HCT116 (cell line): ENCODE results near the gene GRIN3B. TPM values are rescaled to one million over a fixed set of nuclear protein-coding genes. Genes with fewer than 3 reads are reported as not detected.

ENCODE experiments used
- ATAC-seq: fragments of 200-7000 bp; cut with Tn5 transposase; 2 replicates; pipeline ENCODE4 v1.9.1; 2020; ENCODE audit warnings: mild to moderate bottlenecking, moderate library complexity
- BruUV-seq: library from RNA; stranded (reverse); fragments of 400-500 nt; replicated peaks from 2 replicates; lab custom pipeline; 2021; lab: Mats Ljungman, UMichigan
- CTCF ChIA-PET: fragments of 300-600 bp; sonication (Branson Sonifier 250); formaldehyde crosslinking; loops from one replicate; lab custom pipeline; 2021; ENCODE audit warnings: antibody characterized with exemption; lab: Charles Lee
- POLR2A ChIA-PET: fragments of 300-600, 350-600 bp; sonication (Branson Sonifier 250); formaldehyde crosslinking; loops from one replicate; lab custom pipeline; 2021; ENCODE audit warnings: antibody characterized with exemption; lab: Charles Lee
- RAD21 ChIA-PET, 2 experiments: fragments of 300-600 bp; sonication (Branson Sonifier 250); formaldehyde crosslinking; loops; one replicate each; lab custom pipeline; 2023; ENCODE audit warnings: low total read pairs in 2 of 2; ENCODE audit not compliant: uncharacterized antibody in 2 of 2, unreplicated experiment in 2 of 2, low non-redundant PET in 1 of 2; lab: Charles Lee
- DNase-seq: peaks from one replicate; pipeline ENCODE4 v3.0.0-alpha.2; 2010; ENCODE audit warnings: low read depth, low spot score
- H2AFZ ChIP-seq: fragments of 200-600 bp; shearing (Covaris generic), sonication (generic); 2 replicates; pipeline ENCODE4 v1.6.1; 2017; ENCODE audit warnings: low read depth, mixed run types, mixed read lengths, antibody characterized with exemption, low read length; ENCODE audit not compliant: poor library complexity, severe bottlenecking
- H3K27ac ChIP-seq: 2 replicates; pipeline ENCODE4 v1.5.1; 2012; ENCODE audit warnings: low read depth, low read length
- H3K27me3 ChIP-seq: fragments of 200-600 bp; sonication (generic); 2 replicates; pipeline ENCODE4 v1.6.1; 2016; ENCODE audit warnings: mixed run types, low read length, mixed read lengths; ENCODE audit not compliant: insufficient read depth
- H3K36me3 ChIP-seq, 2 experiments: fragments of 200-500 bp in 1 of 2; fragments of 200-600 bp in 1 of 2; sonication (Bioruptor generic) in 1 of 2; sonication (generic) in 1 of 2; 2 replicates each; pipeline versions ENCODE4 v1.5.1 to v1.6.1; 2014 to 2016; ENCODE audit warnings: low read length in 2 of 2, inconsistent platforms in 1 of 2, mixed read lengths in 1 of 2, mixed run types in 1 of 2; ENCODE audit not compliant: insufficient read depth in 2 of 2, control insufficient read depth in 1 of 2
- H3K4me1 ChIP-seq, 2 experiments: fragments of 200-600 bp in 1 of 2; sonication (generic) in 1 of 2; 2 replicates each; pipeline versions ENCODE4 v1.5.1 to v1.6.1; 2012 to 2017; ENCODE audit warnings: low read length in 2 of 2, inconsistent platforms in 1 of 2, mild to moderate bottlenecking in 1 of 2, mixed read lengths in 1 of 2, mixed run types in 1 of 2, moderate library complexity in 1 of 2; ENCODE audit not compliant: insufficient read depth in 2 of 2, control insufficient read depth in 1 of 2
- H3K4me2 ChIP-seq: fragments of 200-600 bp; sonication (generic); 2 replicates; pipeline ENCODE4 v1.6.1; 2017; ENCODE audit warnings: mixed run types, low read length, mixed read lengths
- H3K4me3 ChIP-seq, 2 experiments: fragments of 200-600 bp in 1 of 2; sonication (generic) in 1 of 2; replicated peaks in 1 of 2; 2 replicates each; pipeline ENCODE4 v1.5.1; 2011 to 2016; ENCODE audit warnings: low read length in 2 of 2, control low read depth in 1 of 2, low read depth in 1 of 2, mild to moderate bottlenecking in 1 of 2, mixed read lengths in 1 of 2, mixed run types in 1 of 2
- H3K79me2 ChIP-seq: fragments of 200-600 bp; sonication (generic); 2 replicates; pipeline ENCODE4 v1.6.1; 2017; ENCODE audit warnings: mild to moderate bottlenecking, mixed run types, low read length, moderate library complexity, mixed read lengths; ENCODE audit not compliant: insufficient read depth
- H3K9ac ChIP-seq: fragments of 200-600 bp; sonication (generic); 2 replicates; pipeline ENCODE4 v1.6.1; 2016; ENCODE audit warnings: low read length, mixed read lengths
- H3K9me2 ChIP-seq: fragments of 200-600 bp; sonication (generic), shearing (Covaris generic); 2 replicates; pipeline ENCODE4 v1.6.1; 2017; ENCODE audit warnings: mixed run types, mild to moderate bottlenecking, moderate library complexity; ENCODE audit not compliant: insufficient read depth
- H3K9me3 ChIP-seq, 2 experiments: fragments of 200-500 bp in 1 of 2; fragments of 200-600 bp in 1 of 2; sonication (Bioruptor generic) in 1 of 2; sonication (generic) in 1 of 2; 2 replicates each; pipeline ENCODE4 v1.6.1; 2014 to 2017; ENCODE audit warnings: low read length in 2 of 2, mixed read lengths in 2 of 2, inconsistent platforms in 1 of 2, low read depth in 1 of 2, mild to moderate bottlenecking in 1 of 2, mixed run types in 1 of 2, moderate library complexity in 1 of 2; ENCODE audit not compliant: control insufficient read depth in 1 of 2, insufficient read depth in 1 of 2
- H4K20me1 ChIP-seq: fragments of 200-600 bp; sonication (generic), shearing (Covaris generic); 2 replicates; pipeline ENCODE4 v1.6.1; 2017; ENCODE audit warnings: mixed run types, mild to moderate bottlenecking, moderate library complexity; ENCODE audit not compliant: insufficient read depth
- CBX3 ChIP-seq: IDR thresholded peaks from 2 replicates; pipeline ENCODE4 v1.6.1; 2012; ENCODE audit warnings: low read depth
- EGR1 ChIP-seq: IDR thresholded peaks from 2 replicates; pipeline ENCODE4 v1.6.1; 2012; ENCODE audit warnings: low read depth
- ELF1 ChIP-seq: IDR thresholded peaks from 2 replicates; pipeline ENCODE4 v1.6.1; 2012; ENCODE audit warnings: low read depth, borderline replicate concordance
- FOSL1 ChIP-seq: IDR thresholded peaks from 2 replicates; pipeline ENCODE4 v1.6.1; 2012; ENCODE audit warnings: low read depth
- JUND ChIP-seq: IDR thresholded peaks from 2 replicates; pipeline ENCODE4 v1.6.1; 2012
- POLR2A ChIP-seq: IDR thresholded peaks from 2 replicates; pipeline ENCODE4 v1.7.0; 2011; ENCODE audit warnings: borderline replicate concordance; ENCODE audit not compliant: insufficient read depth, insufficient read length; ENCODE audit errors: extremely low read depth
- RAD21 ChIP-seq: IDR thresholded peaks from 2 replicates; pipeline ENCODE4 v1.6.1; 2012; ENCODE audit warnings: low read depth, mild to moderate bottlenecking
- SIN3A ChIP-seq: IDR thresholded peaks from 2 replicates; pipeline ENCODE4 v1.6.1; 2012; ENCODE audit warnings: low read depth
- SP1 ChIP-seq: IDR thresholded peaks from 2 replicates; pipeline ENCODE4 v1.6.1; 2012; ENCODE audit warnings: low read depth
- SRF ChIP-seq: IDR thresholded peaks from 2 replicates; pipeline ENCODE4 v1.6.1; 2012; ENCODE audit warnings: low read depth
- ZNF274 ChIP-seq: fragments of 200-500 bp; sonication (Bioruptor generic); IDR thresholded peaks from 2 replicates; pipeline ENCODE4 v1.6.1; 2014; ENCODE audit warnings: mild to moderate bottlenecking, low read depth, low read length, inconsistent platforms
- intact Hi-C: fragments of 100-400 bp; cut with micrococcal nuclease; formaldehyde crosslinking; loops from 2 replicates; pipeline ENCODE4 v1.10.0; 2022
- total RNA-seq: library from RNA; stranded (reverse); gene quantifications from one replicate; pipeline ENCODE4 v1.2.1, GENCODE V29; 2021; ENCODE audit not compliant: unreplicated experiment
- TF ChIP-seq, protein P1 (sequence below), 3 experiments: fragments of 200-600 bp in 1 of 3; sonication (generic) in 1 of 3; IDR thresholded peaks in 2 of 3; conservative IDR thresholded peaks in 1 of 3; 2 replicates each; pipeline ENCODE4 v1.5.1; 2012 to 2017; ENCODE audit warnings: low read depth in 2 of 3, low read length in 2 of 3, antibody characterized with exemption in 1 of 3, borderline replicate concordance in 1 of 3, control low read depth in 1 of 3, mild to moderate bottlenecking in 1 of 3, mixed read lengths in 1 of 3, mixed run types in 1 of 3, moderate library complexity in 1 of 3; ENCODE audit not compliant: insufficient read depth in 1 of 3
- TF ChIP-seq, protein P2 (sequence below): IDR thresholded peaks from 2 replicates; pipeline ENCODE4 v1.6.1; 2011; ENCODE audit warnings: mild to moderate bottlenecking, low read length, moderate library complexity; ENCODE audit not compliant: insufficient replicate concordance; ENCODE audit errors: extremely low read depth

The GRIN3B gene
- total RNA-seq, 1 experiment from 2014 or later: 0.69 TPM

DNA sequence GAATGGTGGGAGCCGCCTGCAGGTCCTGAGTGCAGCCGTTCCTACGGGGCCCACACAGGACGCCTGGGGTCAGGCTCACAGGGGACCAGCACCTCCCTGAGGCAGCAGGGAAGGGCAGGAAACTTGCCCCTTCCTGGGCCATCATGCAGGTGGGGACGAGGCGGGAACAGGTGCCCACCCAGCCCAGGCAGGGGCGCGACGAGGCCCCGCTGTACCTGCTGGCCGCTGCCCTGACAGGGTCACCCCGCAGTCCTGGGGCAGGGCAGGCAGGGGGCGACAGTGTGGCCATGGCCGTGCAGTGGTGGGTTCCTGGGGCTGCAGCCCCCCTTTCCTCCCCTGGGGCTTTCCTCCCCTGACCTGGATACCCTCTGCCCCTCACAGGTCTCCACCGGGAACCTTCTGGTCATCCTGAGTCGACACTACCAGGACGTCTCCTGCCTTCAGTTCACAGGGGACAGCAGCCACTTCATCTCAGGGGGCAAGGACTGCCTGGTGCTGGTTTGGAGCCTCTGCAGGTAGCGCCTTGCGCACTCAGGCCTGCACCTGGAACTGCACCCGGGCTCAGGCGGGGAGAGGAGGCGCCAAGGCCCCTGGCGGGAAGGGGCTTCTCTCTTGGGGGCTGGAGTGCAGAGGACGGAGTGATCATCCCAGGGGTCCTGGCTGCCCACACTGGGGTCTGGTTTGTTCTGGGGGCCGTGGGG, 10.7 kb upstream of the GRIN3B start:
- Histone ChIP-seq H3K79me2 (peaks cover 28% of the 10 kb centered on the region), H3K9me3 (no peaks in the 10 kb centered on the region), H3K36me3 (peaks cover 13 to 70% of the 10 kb centered on the region in 2 experiments), H3K9ac (no peak overlapping the region), H3K27me3 (no peaks in the 10 kb centered on the region), H3K27ac (no peak overlapping the region), H4K20me1 (peaks cover 6% of the 10 kb centered on the region; the same call in 1 of the 2 replicates), H3K4me3 (no peak overlapping the region), H3K9me2 (no peaks in the 10 kb centered on the region), H2AFZ (no peak overlapping the region), H3K4me1 (peaks cover 4 to 19% of the 10 kb centered on the region in 2 experiments; a peak in 2 of 4 replicates), H3K4me2 (no peak overlapping the region)
- ChIA-PET RAD21 (no interaction called here), CTCF (no interaction called here), POLR2A (no interaction called here)
- peak; percentile 18; the same call in 1 of the 2 replicates for ATAC-seq
- no TSS peak for BruUV-seq
- intact Hi-C loops: no loop called here
- DNase-seq: no peak
- TF ChIP-seq, protein P1, sequence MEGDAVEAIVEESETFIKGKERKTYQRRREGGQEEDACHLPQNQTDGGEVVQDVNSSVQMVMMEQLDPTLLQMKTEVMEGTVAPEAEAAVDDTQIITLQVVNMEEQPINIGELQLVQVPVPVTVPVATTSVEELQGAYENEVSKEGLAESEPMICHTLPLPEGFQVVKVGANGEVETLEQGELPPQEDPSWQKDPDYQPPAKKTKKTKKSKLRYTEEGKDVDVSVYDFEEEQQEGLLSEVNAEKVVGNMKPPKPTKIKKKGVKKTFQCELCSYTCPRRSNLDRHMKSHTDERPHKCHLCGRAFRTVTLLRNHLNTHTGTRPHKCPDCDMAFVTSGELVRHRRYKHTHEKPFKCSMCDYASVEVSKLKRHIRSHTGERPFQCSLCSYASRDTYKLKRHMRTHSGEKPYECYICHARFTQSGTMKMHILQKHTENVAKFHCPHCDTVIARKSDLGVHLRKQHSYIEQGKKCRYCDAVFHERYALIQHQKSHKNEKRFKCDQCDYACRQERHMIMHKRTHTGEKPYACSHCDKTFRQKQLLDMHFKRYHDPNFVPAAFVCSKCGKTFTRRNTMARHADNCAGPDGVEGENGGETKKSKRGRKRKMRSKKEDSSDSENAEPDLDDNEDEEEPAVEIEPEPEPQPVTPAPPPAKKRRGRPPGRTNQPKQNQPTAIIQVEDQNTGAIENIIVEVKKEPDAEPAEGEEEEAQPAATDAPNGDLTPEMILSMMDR (IDR thresholded peaks at IDR 0.05 in 2 of 3, conservative IDR thresholded peaks at IDR 0.05 in 1 of 3; ENCODE audit: borderline replicate concordance in 1 of 3, insufficient read depth in 1 of 3, low read depth in 2 of 3, low read length in 2 of 3): peak in 2 of 3 experiments; percentile 43 to 50; a peak in 4 of 6 replicates
- TF ChIP-seq ELF1: no peak

DNA sequence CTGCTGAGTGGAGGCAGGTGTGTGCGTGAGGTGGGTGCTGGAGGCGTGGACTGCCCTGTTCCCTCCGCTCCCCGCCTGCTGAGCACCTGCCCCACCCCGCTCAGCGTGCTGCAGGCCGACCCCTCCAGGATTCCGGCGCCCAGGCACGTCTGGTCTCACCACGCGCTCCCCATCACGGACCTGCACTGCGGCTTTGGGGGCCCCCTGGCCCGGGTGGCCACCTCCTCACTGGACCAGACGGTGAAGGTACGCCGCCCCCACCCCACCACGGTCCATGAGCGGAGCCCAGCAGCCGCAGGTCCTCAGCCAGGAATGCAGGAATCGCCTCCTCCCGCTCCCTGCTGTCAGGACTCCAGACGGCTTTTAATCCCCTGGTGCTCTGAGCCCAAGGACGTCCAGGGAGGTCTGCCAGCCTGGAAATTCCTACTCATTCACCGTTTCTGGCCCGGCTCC, 10.1 kb upstream of the GRIN3B start:
- CTCF ChIA-PET: no interaction called here
- TF ChIP-seq SP1 (no peak), CBX3 (no peak), ZNF274 (no peak), RAD21 (no peak), EGR1 (no peak), POLR2A (no peak), JUND (no peak), SIN3A (no peak), SRF (no peak), FOSL1 (no peak)
- TF ChIP-seq, protein P1 (IDR thresholded peaks at IDR 0.05 in 2 of 3, conservative IDR thresholded peaks at IDR 0.05 in 1 of 3; ENCODE audit: borderline replicate concordance in 1 of 3, insufficient read depth in 1 of 3, low read depth in 2 of 3, low read length in 2 of 3): no peak
- TF ChIP-seq, protein P2, sequence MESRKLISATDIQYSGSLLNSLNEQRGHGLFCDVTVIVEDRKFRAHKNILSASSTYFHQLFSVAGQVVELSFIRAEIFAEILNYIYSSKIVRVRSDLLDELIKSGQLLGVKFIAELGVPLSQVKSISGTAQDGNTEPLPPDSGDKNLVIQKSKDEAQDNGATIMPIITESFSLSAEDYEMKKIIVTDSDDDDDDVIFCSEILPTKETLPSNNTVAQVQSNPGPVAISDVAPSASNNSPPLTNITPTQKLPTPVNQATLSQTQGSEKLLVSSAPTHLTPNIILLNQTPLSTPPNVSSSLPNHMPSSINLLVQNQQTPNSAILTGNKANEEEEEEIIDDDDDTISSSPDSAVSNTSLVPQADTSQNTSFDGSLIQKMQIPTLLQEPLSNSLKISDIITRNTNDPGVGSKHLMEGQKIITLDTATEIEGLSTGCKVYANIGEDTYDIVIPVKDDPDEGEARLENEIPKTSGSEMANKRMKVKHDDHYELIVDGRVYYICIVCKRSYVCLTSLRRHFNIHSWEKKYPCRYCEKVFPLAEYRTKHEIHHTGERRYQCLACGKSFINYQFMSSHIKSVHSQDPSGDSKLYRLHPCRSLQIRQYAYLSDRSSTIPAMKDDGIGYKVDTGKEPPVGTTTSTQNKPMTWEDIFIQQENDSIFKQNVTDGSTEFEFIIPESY: no peak

More for the DNA sequence above, 10.1 kb upstream of the GRIN3B start:
- no peaks in the 10 kb centered on the region for H3K9me3 ChIP-seq
- H3K4me1 ChIP-seq: peaks cover 4 to 18% of the 10 kb centered on the region in 2 experiments; a peak in 2 of 4 replicates
- H3K9me2 ChIP-seq: no peaks in the 10 kb centered on the region
- H3K79me2 ChIP-seq: peaks cover 22% of the 10 kb centered on the region
- peaks cover 6% of the 10 kb centered on the region; the same call in 1 of the 2 replicates for H4K20me1 ChIP-seq
- BruUV-seq: no TSS peak
- POLR2A ChIA-PET: no interaction called here
- RAD21 ChIA-PET: no interaction called here
- H3K9ac ChIP-seq: no peak overlapping the region
- DNase-seq: no peak
- H3K4me2 ChIP-seq: no peak overlapping the region
- peak overlapping the region; percentile 50; the same call in 1 of the 2 replicates for H3K27ac ChIP-seq
- intact Hi-C loops: no loop called here
- no peak overlapping the region for H2AFZ ChIP-seq
- no peak overlapping the region for H3K4me3 ChIP-seq
- H3K36me3 ChIP-seq: peaks cover 13 to 70% of the 10 kb centered on the region in 2 experiments
- H3K27me3 ChIP-seq: no peaks in the 10 kb centered on the region
- no peak for ATAC-seq
